ENCODE data around the gene EFCAB5. TPM values are rescaled to one million over a fixed set of nuclear protein-coding genes. Genes with fewer than 3 reads are reported as not detected.

EFCAB5 gene
- total and polyA plus RNA-seq, 2 donors (not counting 1 experiment from before 2014, with no cell fraction given), result 0.54 to 3.0 TPM

GRCh38 chr17:30095507-30096244, 154.2 kb downstream of the EFCAB5 start:
- H3K27me3 Mint-ChIP-seq, result peaks cover 12% of the 10 kb centered on the region
- Histone ChIP-seq H3K4me3 (ENCODE audit: control extremely low read depth in 1 of 5, extremely low read depth in 1 of 5, insufficient read depth in 1 of 5, low read depth in 2 of 5, low read length in 4 of 5) (no peak overlapping the region), H3K36me3 (replicated peaks in 1 of 2; ENCODE audit: control extremely low read depth in 1 of 2, control insufficient read depth in 1 of 2, extremely low read depth in 1 of 2, insufficient read depth in 2 of 2, low read length in 1 of 2) (no peaks in the 10 kb centered on the region), H3K27me3 (replicated peaks in 1 of 4; ENCODE audit: control extremely low read depth in 1 of 4, control insufficient read depth in 3 of 4, insufficient read depth in 4 of 4, low read length in 3 of 4) (peaks cover 0 to 8% (median 7%) of the 10 kb centered on the region in 4 experiments), H3K79me2 (ENCODE audit: control insufficient read depth, insufficient read depth, low read length) (no peaks in the 10 kb centered on the region), H3K27ac (ENCODE audit: low read length in 2 of 2) (no peak overlapping the region), H4K20me1 (ENCODE audit: control insufficient read depth, insufficient read depth, low read length, poor library complexity, severe bottlenecking) (no peaks in the 10 kb centered on the region), H2AFZ (ENCODE audit: insufficient read depth, low read depth, low read length, poor library complexity, severe bottlenecking) (no peak overlapping the region), H3K9ac (ENCODE audit: low read length) (no peak overlapping the region), H3K9me3 (ENCODE audit: control extremely low read depth in 1 of 3, control insufficient read depth in 2 of 3, insufficient read depth in 1 of 3, low read length in 2 of 3) (no peaks in the 10 kb centered on the region), H3K4me1 (ENCODE audit: control insufficient read depth in 2 of 2, insufficient read depth in 2 of 2, low read length in 2 of 2) (peaks cover 6 to 7% of the 10 kb centered on the region in 2 donors), H3K4me2 (replicated peaks; ENCODE audit: low read depth, low read length, poor library complexity, severe bottlenecking) (no peak overlapping the region)
- no peak for TF ChIP-seq EZH2 (IDR thresholded peaks at IDR 0.05; ENCODE audit: borderline replicate concordance, insufficient read depth, low read depth, low read length, poor library complexity, severe bottlenecking)
- TF ChIP-seq, protein P1, sequence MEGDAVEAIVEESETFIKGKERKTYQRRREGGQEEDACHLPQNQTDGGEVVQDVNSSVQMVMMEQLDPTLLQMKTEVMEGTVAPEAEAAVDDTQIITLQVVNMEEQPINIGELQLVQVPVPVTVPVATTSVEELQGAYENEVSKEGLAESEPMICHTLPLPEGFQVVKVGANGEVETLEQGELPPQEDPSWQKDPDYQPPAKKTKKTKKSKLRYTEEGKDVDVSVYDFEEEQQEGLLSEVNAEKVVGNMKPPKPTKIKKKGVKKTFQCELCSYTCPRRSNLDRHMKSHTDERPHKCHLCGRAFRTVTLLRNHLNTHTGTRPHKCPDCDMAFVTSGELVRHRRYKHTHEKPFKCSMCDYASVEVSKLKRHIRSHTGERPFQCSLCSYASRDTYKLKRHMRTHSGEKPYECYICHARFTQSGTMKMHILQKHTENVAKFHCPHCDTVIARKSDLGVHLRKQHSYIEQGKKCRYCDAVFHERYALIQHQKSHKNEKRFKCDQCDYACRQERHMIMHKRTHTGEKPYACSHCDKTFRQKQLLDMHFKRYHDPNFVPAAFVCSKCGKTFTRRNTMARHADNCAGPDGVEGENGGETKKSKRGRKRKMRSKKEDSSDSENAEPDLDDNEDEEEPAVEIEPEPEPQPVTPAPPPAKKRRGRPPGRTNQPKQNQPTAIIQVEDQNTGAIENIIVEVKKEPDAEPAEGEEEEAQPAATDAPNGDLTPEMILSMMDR (IDR thresholded peaks at IDR 0.05), result peak; percentile 35
- no peaks in the 10 kb centered on the region for H3K9me3 Mint-ChIP-seq (ENCODE audit: insufficient read depth)
- ChIA-PET POLR2A (no interaction called here), CTCF (interaction anchor here (0.7 to 13.5 kb wide), 14 partner anchors 10 to 516 kb away, joined by 3 to 124 read pairs (median 3); partner anchors contain the start of gene TMIGD1)
- ATAC-seq (ENCODE audit: low read depth) (peak; percentile 21), DNase-seq (peak; percentile 40)
- H3K27ac Mint-ChIP-seq, result peak overlapping the region; percentile 73
- intact Hi-C loops (cut with micrococcal nuclease), result no loop called here
- no peak overlapping the region for H3K4me3 Mint-ChIP-seq
- H3K4me1 Mint-ChIP-seq, result peaks cover 12% of the 10 kb centered on the region
- 54% methylated on average over 2 of the region's 4 CpGs for WGBS (ENCODE audit: insufficient coverage)

- H4K20me1 ChIP-seq (ENCODE audit: control insufficient read depth, insufficient read depth, low read length, poor library complexity, severe bottlenecking), result no peaks in the 10 kb centered on the region
- POLR2A ChIA-PET, result no interaction called here
- Mint-ChIP-seq H3K4me3 (no peak overlapping the region), H3K27me3 (peaks cover 4% of the 10 kb centered on the region), H3K27ac (no peak overlapping the region), H3K9me3 (ENCODE audit: insufficient read depth) (no peaks in the 10 kb centered on the region), H3K4me1 (peaks cover 5% of the 10 kb centered on the region)
- DNase-seq, result no peak
- ATAC-seq (ENCODE audit: low read depth), result no peak
- no peaks in the 10 kb centered on the region for H3K79me2 ChIP-seq (ENCODE audit: control insufficient read depth, insufficient read depth, low read length)
- intact Hi-C loops (cut with micrococcal nuclease), result no loop called here
- H3K36me3 ChIP-seq (replicated peaks in 1 of 2; ENCODE audit: control extremely low read depth in 1 of 2, control insufficient read depth in 1 of 2, extremely low read depth in 1 of 2, insufficient read depth in 2 of 2, low read length in 1 of 2), result no peaks in the 10 kb centered on the region
- no peak overlapping the region for H2AFZ ChIP-seq (ENCODE audit: insufficient read depth, low read depth, low read length, poor library complexity, severe bottlenecking)
- 71% methylated on average over 3 of the region's 4 CpGs for WGBS (ENCODE audit: insufficient coverage)
- H3K4me2 ChIP-seq (replicated peaks; ENCODE audit: low read depth, low read length, poor library complexity, severe bottlenecking), result no peak overlapping the region
- TF ChIP-seq EZH2 (IDR thresholded peaks at IDR 0.05; ENCODE audit: borderline replicate concordance, insufficient read depth, low read depth, low read length, poor library complexity, severe bottlenecking), result no peak
- TF ChIP-seq, protein P1 (IDR thresholded peaks at IDR 0.05), result no peak
- no peak overlapping the region for H3K27ac ChIP-seq (ENCODE audit: low read length in 2 of 2)
- no peak overlapping the region for H3K9ac ChIP-seq (ENCODE audit: low read length)
- CTCF ChIA-PET, result interaction anchor here (0.9 to 9.3 kb wide), 3 partner anchors 11 to 136 kb away, joined by 3 to 124 read pairs (median 82); partner anchors contain the start of gene NSRP1
- peaks cover 3 to 5% of the 10 kb centered on the region in 2 donors for H3K4me1 ChIP-seq (ENCODE audit: control insufficient read depth in 2 of 2, insufficient read depth in 2 of 2, low read length in 2 of 2)
- no peaks in the 10 kb centered on the region for H3K9me3 ChIP-seq (ENCODE audit: control extremely low read depth in 1 of 3, control insufficient read depth in 2 of 3, insufficient read depth in 1 of 3, low read length in 2 of 3)
- H3K27me3 ChIP-seq (replicated peaks in 1 of 4; ENCODE audit: control extremely low read depth in 1 of 4, control insufficient read depth in 3 of 4, insufficient read depth in 4 of 4, low read length in 3 of 4), result no peaks in the 10 kb centered on the region
- H3K4me3 ChIP-seq (ENCODE audit: control extremely low read depth in 1 of 5, extremely low read depth in 1 of 5, insufficient read depth in 1 of 5, low read depth in 2 of 5, low read length in 4 of 5), result no peak overlapping the region
These were observed 160.4 kb downstream of the EFCAB5 start for GRCh38 chr17:30101686-30102390.
